HUES48 (cell line): ENCODE results near the gene GRIK4.
"Not testable (repeated sequence)": the region's sequence is repeated elsewhere in the genome, so short reads cannot be mapped to it uniquely, and the experiment has no call there.

Experiments
- H3K27ac ChIP-seq: one replicate; pipeline ENCODE4 v1.7.0; 2013; ENCODE audit warnings: low read depth, low read length, inconsistent platforms
- H3K27me3 ChIP-seq: 2 replicates; pipeline ENCODE4 v1.6.1; 2013; ENCODE audit warnings: mild to moderate bottlenecking, low read length; ENCODE audit not compliant: control insufficient read depth, insufficient read depth
- H3K36me3 ChIP-seq: 2 replicates; pipeline ENCODE4 v1.6.1; 2013; ENCODE audit warnings: low read length; ENCODE audit not compliant: control insufficient read depth, insufficient read depth
- H3K4me1 ChIP-seq: 2 replicates; pipeline ENCODE4 v1.6.1; 2013; ENCODE audit warnings: mild to moderate bottlenecking, low read length; ENCODE audit not compliant: control insufficient read depth, insufficient read depth
- H3K4me3 ChIP-seq: 2 replicates; pipeline ENCODE4 v1.5.1; 2013; ENCODE audit warnings: mild to moderate bottlenecking, low read depth, low read length
- H3K9ac ChIP-seq: 2 replicates; pipeline ENCODE4 v1.6.1; 2013; ENCODE audit warnings: mild to moderate bottlenecking, low read depth, low read length, moderate library complexity
- H3K9me3 ChIP-seq: 2 replicates; pipeline ENCODE4 v1.6.1; 2013; ENCODE audit warnings: low read length; ENCODE audit not compliant: control insufficient read depth, insufficient read depth

Gene GRIK4

GRCh38 chr11:120751550-120751949 is 240.0 kb downstream of the GRIK4 start:
- H3K27me3 ChIP-seq: no peaks in the 10 kb centered on the region
- no peaks in the 10 kb centered on the region for H3K9me3 ChIP-seq
- H3K36me3 ChIP-seq: no peaks in the 10 kb centered on the region
- H3K4me1 ChIP-seq: peaks cover 8% of the 10 kb centered on the region
- no peak overlapping the region for H3K4me3 ChIP-seq
- no peak overlapping the region for H3K27ac ChIP-seq
- no peak overlapping the region for H3K9ac ChIP-seq

DNA sequence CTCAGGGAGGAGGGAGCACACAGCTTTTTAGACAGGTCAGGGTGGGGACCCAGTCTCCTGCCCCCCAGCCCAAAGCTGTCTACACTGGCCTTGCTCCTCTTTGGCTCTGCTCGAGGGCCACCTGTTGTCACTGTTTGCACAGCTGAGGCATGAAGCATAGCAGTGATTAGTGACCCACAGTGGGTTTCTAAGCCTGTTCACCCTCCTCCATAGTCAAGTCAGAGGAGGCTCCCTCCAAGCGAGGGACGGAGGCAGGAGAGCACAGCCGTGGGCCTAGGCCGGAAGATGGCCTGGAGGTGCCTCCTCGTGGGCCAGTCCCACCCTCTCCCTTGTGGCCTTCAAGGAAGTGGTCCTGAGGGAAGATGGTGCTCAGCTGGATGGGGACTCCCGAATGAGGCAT is 241.1 kb downstream of the GRIK4 start:
- Histone ChIP-seq H3K4me3 (no peak overlapping the region), H3K36me3 (no peaks in the 10 kb centered on the region), H3K9me3 (no peaks in the 10 kb centered on the region), H3K9ac (no peak overlapping the region), H3K4me1 (peaks cover 8% of the 10 kb centered on the region), H3K27me3 (no peaks in the 10 kb centered on the region), H3K27ac (no peak overlapping the region)

- Histone ChIP-seq H3K4me3 (no peak overlapping the region), H3K36me3 (no peaks in the 10 kb centered on the region), H3K27ac (no peak overlapping the region), H3K9ac (no peak overlapping the region), H3K9me3 (no peaks in the 10 kb centered on the region), H3K4me1 (peaks cover 7% of the 10 kb centered on the region), H3K27me3 (no peaks in the 10 kb centered on the region)
These were observed 245.4 kb downstream of the GRIK4 start for GRCh38 chr11:120756931-120757330.

DNA sequence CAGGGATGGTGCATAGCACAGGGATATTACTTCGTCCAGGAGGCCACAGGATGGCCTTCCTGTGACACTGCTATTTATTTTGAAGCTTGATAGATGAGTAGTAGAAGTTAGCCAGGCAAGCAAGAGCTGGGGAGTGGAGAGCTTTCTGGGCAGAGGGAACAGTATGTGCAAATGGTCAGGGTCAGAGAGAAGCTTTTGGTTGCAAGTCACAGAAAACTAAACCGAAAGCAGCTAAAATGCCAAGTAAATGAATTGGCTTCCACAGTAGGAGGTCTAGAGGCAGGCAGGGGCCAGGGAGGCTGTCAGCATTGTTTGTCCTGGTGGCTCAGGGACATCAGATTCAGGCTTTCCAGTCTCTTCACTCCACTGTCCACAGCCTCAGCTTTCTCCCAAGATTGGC is 247.5 kb downstream of the GRIK4 start:
- Histone ChIP-seq H3K4me1 (peaks cover 7% of the 10 kb centered on the region), H3K27ac (no peak overlapping the region), H3K9ac (no peak overlapping the region), H3K9me3 (no peaks in the 10 kb centered on the region), H3K27me3 (no peaks in the 10 kb centered on the region), H3K4me3 (no peak overlapping the region), H3K36me3 (no peaks in the 10 kb centered on the region)

GRCh38 chr11:120765710-120766109 is 254.2 kb downstream of the GRIK4 start:
- H3K9ac ChIP-seq, H3K27ac ChIP-seq, H3K9me3 ChIP-seq, H3K4me3 ChIP-seq, H3K36me3 ChIP-seq, H3K4me1 ChIP-seq, H3K27me3 ChIP-seq: not testable (repeated sequence)

DNA sequence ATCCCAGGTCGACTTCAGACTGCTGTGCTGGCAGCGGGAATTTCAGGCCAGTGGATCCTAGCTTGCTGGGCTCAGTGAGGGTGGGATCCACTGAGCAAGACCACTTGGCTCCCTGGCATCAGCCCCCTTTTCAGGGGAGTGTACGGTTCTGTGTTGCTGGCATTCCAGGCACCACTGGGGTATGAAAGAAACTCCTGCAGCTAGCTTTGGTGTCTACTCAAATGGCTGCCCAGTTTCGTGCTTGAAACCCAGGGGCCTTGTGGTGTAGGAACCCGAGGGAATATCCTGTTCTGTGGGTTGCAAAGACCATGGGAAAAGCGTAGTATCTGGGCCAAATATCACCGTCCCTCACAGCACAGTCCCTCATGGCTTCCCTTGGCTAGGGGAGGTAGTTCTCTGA is 254.8 kb downstream of the GRIK4 start:
- no peak overlapping the region for H3K9ac ChIP-seq
- peaks cover 4% of the 10 kb centered on the region for H3K4me1 ChIP-seq
- H3K4me3 ChIP-seq: no peak overlapping the region
- H3K27ac ChIP-seq: no peak overlapping the region
- H3K9me3 ChIP-seq: peaks cover 9% of the 10 kb centered on the region; the same call in 1 of the 2 replicates
- no peaks in the 10 kb centered on the region for H3K27me3 ChIP-seq
- no peaks in the 10 kb centered on the region for H3K36me3 ChIP-seq

- Histone ChIP-seq H3K36me3 (no peaks in the 10 kb centered on the region), H3K9me3 (peaks cover 9% of the 10 kb centered on the region; the same call in 1 of the 2 replicates), H3K27me3 (no peaks in the 10 kb centered on the region), H3K4me3 (no peak overlapping the region), H3K9ac (no peak overlapping the region), H3K27ac (no peak overlapping the region), H3K4me1 (peaks cover 10% of the 10 kb centered on the region)
These were observed 257.4 kb downstream of the GRIK4 start for GRCh38 chr11:120768949-120769348.

- Histone ChIP-seq H3K4me3 (no peak overlapping the region), H3K4me1 (peaks cover 10% of the 10 kb centered on the region), H3K9ac (no peak overlapping the region), H3K36me3 (no peaks in the 10 kb centered on the region), H3K27ac (no peak overlapping the region), H3K27me3 (no peaks in the 10 kb centered on the region), H3K9me3 (peaks cover 9% of the 10 kb centered on the region; the same call in 1 of the 2 replicates)
These were observed 258.4 kb downstream of the GRIK4 start for GRCh38 chr11:120769906-120770305.

DNA sequence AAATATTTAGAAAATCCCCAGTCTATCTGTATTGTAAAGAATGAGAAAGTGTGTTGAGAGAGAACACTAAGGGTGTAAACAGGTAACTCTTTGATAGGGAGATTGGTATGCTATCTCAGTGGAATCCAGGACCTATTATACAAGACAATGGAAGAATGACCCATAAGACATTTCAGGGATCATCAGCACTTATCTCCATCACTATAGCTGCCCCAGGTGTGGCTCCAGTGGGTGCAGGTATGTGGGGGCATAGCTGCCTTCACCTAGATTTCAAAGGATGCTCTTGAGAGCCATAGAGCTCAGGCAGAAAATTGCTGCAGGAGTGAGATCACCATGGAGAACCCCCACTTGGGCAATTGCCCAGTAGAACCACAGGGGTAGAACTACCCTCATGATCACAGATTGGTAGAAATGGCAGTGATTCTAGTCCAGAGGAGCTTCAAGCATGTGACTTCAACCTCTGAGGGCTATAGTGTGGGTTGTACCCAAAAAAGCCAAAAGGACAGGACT is 260.1 kb downstream of the GRIK4 start:
- Histone ChIP-seq H3K9me3 (peaks cover 9% of the 10 kb centered on the region; the same call in 1 of the 2 replicates), H3K4me1 (peaks cover 20% of the 10 kb centered on the region), H3K27me3 (no peaks in the 10 kb centered on the region), H3K27ac (peak overlapping the region; percentile 16), H3K4me3 (no peak overlapping the region; the same call in 1 of the 2 replicates), H3K9ac (no peak overlapping the region), H3K36me3 (no peaks in the 10 kb centered on the region)

GRCh38 chr11:120773501-120774031 is 262.0 kb downstream of the GRIK4 start:
- Histone ChIP-seq H3K27me3 (no peaks in the 10 kb centered on the region), H3K36me3 (no peaks in the 10 kb centered on the region)

DNA sequence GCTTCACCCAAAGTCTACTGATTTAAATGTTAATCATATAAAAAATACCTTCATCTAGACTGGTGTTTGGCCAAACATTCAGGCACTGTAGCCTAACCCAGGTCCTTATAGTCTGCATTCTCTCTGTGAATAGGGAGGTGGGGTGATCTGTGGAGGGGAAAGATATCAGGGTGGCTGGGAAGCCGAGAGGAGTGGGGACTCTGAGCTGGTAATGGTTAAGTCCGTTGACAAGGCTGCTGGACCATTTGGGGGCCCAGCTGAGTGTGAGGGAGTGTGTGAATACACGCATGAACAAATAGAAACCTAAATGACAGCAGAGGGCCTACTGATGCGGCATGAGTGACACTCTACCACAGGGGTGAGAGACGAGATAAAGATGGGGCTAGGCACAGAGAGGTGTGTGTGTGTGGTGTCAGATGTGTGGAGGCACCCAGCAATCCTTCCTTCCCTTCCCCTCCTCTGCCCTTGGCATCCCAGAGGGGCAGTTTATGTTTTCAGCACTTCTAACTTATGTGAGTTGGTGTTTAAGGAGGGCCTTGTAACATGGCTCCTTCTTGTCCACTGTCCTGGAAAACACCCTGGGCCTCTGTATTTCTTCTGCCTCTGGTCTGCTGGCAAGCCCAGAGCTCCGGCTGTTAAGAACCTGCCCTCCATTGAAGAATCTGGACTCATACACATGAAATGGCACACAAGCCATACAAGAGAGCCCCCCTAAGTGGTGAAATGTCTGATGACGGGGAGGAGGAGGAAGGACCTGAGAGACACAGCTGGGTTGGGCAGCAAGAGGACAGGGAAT is 263.2 kb downstream of the GRIK4 start:
- no peak overlapping the region for H3K9ac ChIP-seq
- H3K4me3 ChIP-seq: no peak overlapping the region
- H3K9me3 ChIP-seq: no peaks in the 10 kb centered on the region
- peaks cover 44% of the 10 kb centered on the region for H3K4me1 ChIP-seq
- no peaks in the 10 kb centered on the region for H3K36me3 ChIP-seq
- no peaks in the 10 kb centered on the region for H3K27me3 ChIP-seq
- H3K27ac ChIP-seq: no peak overlapping the region

More at GRCh38 chr11:120773501-120774031, 262.0 kb downstream of the GRIK4 start:
- Histone ChIP-seq H3K9ac (no peak overlapping the region), H3K27ac (no peak overlapping the region), H3K9me3 (no peaks in the 10 kb centered on the region), H3K4me3 (no peak overlapping the region), H3K4me1 (peaks cover 34% of the 10 kb centered on the region)
